ENCODE measurements around the gene MEOX2. TPM values are rescaled to one million over a fixed set of nuclear protein-coding genes. Genes with fewer than 3 reads are reported as not detected.

Gene MEOX2
- 0.78 and 1.2 TPM in 2 replicates for total RNA-seq (2014; rRNA removed; shearing (Covaris generic))

GRCh38 chr7:15686295-15686956 is at the start of gene MEOX2:
MEOX2 (minus strand) TSS chr7:15686683; CDS start chr7:15686402, 281 bp downstream.
- DNase-seq (ENCODE audit: low read depth), result peak; percentile 20

GRCh38 chr7:15729746-15730145 is 43.3 kb upstream of the MEOX2 start:
- no peak for DNase-seq (ENCODE audit: low read depth)

GRCh38 chr7:15725051-15725450 is 38.6 kb upstream of the MEOX2 start:
- DNase-seq (ENCODE audit: low read depth), result no peak

DNA sequence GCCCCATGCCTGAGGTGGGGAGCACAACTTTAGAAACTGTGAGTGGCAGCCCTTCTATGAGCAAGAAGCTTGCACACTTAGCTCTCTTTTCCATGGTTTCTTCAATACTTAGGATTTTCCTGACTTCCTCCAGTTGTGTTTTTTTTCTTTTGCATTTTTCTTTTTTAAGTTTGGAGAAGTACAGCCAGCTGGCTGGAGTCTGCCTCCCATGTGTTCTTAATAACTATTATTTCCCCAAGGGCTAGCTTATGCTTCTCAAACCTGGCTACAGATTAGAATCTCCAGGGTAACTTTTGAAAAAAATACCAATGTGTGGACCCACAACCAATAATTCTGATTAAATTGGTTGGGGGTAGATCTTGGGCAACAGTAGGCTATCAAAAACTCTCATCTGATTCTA is 37.4 kb upstream of the MEOX2 start:
- DNase-seq (ENCODE audit: low read depth), result no peak

DNA sequence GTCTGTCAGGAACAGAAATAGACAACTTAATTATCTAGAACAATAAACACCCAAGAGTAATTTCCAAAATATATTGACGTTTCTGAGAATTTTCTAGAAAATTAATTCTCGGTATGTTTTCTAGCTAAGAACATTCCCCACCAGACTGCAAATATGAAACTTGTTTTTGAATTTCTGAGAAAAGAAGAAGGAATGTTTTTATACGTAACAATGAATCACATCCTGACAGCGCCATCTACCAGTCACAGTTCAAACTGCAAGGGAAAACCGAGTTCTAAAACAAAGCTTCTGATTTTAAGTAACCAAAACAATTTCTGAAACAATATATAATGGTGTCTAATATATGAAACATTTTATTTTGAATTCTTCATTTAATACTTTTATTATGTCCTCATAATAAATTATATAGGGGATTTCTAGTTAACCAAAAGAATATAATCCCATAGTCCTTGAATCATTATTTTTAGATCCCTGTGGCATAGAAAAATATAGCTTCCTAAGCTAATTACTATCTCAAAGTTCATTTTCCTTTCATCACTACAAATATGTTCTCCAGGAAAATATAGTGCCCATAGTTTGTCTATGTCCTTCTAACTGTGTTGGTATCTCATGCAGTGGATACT is 34.5 kb upstream of the MEOX2 start:
- peak; percentile 5 for DNase-seq (ENCODE audit: low read depth)

GRCh38 chr7:15719311-15719710 is 32.8 kb upstream of the MEOX2 start:
- DNase-seq (ENCODE audit: low read depth), result no peak

DNA sequence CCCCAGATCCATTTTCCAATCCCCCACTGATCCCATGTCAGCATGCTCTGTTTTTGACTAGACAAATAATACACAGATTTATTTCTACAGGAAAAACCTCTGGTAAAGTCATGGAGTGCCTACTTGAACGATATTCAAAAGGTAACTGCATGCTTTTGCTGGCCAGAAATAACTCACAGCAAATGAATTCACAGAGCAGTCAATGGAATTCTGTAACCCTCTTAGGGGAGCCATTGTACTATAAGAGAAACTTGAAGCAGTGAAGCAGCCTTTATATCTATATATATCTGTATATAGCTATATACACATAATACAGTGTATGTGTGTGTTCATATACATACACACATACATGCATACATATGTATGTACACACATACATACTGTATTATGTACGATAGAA is 29.0 kb upstream of the MEOX2 start:
- no peak for DNase-seq (ENCODE audit: low read depth)

- DNase-seq (ENCODE audit: low read depth), result no peak
Observed at GRCh38 chr7:15709978-15710377, 23.5 kb upstream of the MEOX2 start.

DNA sequence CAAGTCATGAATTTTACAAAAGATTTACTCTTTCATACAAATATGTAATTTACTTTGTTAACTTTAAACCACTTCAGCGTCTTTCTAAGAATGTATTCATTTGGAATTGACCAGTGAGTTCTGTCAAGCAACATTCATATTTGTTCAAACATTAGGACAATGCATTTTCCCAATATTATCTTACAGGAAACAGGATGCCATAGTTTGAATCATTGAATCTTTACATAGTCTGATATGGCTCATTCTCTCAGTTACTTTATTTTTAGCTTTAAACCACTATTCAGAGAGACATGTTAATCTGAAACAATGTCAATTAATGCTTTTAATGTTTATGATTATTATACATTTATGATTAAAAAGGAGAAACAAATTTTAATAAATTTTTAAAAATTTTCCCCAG is 21.1 kb upstream of the MEOX2 start:
- no peak for DNase-seq (ENCODE audit: low read depth)

DNA sequence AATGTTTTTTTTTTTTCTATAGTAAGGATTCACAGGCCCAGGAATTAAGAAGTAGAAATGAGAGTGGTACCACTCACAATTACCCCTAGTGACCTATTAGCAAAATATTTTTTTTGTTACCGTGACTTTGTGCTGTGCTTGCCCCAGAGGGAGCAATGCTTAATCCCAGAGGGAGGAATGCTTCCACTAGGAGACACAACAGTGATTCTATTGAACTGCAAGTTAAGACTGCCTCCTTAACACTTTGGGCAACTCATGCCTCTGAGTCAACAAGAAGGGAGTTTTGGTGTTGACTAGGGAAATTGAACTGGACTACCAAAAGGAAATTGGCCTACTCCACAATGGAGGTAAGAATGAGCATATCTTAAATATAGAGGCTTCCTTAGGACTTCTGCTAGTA is 17.2 kb upstream of the MEOX2 start:
- no peak for DNase-seq (ENCODE audit: low read depth)

GRCh38 chr7:15692501-15693020 is 6.1 kb upstream of the MEOX2 start:
- peak; percentile 10 for DNase-seq (ENCODE audit: low read depth)

GRCh38 chr7:15688911-15689310 is 2.4 kb upstream of the MEOX2 start:
- no peak for DNase-seq (ENCODE audit: low read depth)

DNA sequence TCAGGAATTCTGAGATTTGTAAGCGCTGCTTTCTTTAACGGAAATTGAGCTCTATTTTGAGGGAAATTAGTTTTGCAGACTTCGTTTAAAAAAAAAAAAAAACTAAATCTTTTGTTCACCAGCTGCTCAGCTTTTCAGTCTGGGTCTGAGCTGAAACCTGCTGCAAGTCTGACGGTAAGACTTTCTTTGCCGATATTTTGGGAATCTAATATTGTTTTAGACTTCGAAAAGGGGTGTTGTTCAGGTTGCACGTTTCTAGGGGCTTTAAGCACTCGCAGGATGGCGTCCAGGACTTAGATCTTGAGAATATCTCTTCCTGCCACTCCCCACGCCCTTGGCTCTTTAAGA is 1.8 kb upstream of the MEOX2 start:
- DNase-seq (ENCODE audit: low read depth), result no peak

- no peak for DNase-seq (ENCODE audit: low read depth)
Observed at GRCh38 chr7:15687546-15688278, 1.2 kb upstream of the MEOX2 start.

DNA sequence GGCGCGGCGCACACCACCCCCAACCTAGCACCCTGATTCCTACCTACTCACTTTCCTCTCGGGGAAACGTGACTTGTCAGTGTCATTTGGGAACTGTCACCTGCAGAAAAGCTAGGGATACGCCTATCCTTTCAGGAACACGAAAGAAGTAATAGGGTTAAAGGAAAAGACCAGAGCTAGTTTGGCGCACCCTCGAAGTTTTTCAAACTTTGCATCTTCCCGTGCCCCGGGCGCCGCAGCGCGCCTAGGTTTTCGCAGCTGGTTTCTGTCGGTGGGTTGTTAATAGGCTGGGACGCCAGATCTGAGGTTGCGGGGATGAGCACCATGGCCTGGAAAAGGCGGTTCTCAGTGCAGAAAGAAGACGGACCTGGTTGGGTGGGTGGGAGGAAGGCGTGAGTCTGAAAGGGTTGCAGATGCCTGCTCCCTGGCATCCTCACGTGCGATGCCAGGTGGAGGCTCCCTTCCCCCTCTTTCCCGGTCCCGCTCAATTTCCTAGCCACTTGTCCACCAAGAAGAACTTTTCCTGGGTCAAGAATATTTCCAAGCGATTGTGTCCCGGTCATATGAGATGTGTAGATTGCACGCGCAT is 568 bp upstream of the MEOX2 start:
- no peak for DNase-seq (ENCODE audit: low read depth)

- peak; percentile 2 for DNase-seq (ENCODE audit: low read depth)
Observed at GRCh38 chr7:15685358-15686294, 857 bp downstream of the MEOX2 start.

- peak; percentile 3 for DNase-seq (ENCODE audit: low read depth)
Observed at GRCh38 chr7:15684871-15685270, 1.6 kb downstream of the MEOX2 start.

- no peak for DNase-seq (ENCODE audit: low read depth)
Observed at GRCh38 chr7:15684111-15684800, 2.2 kb downstream of the MEOX2 start.

- no peak for DNase-seq (ENCODE audit: low read depth)
Observed at GRCh38 chr7:15682751-15683245, 3.7 kb downstream of the MEOX2 start.

- no peak for DNase-seq (ENCODE audit: low read depth)
Observed at GRCh38 chr7:15682111-15682510, 4.4 kb downstream of the MEOX2 start.

DNA sequence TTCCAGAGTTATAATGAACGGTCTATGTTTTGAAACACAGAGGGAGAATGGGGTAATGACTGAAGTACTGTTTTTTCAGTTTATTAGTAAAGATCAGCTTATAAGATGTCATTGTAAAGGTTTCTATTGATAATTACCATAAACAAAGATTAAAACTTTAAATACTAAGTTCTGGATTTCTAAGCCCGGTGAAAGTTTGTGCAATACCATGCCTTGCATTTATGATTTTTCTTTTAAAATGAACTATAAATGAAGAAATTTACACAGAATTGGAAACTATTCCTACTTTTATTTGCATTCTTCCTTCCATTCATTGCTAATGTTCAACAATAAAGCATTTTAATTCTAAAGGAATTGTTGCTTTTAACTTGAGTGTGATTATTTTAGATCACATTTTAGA is 4.9 kb downstream of the MEOX2 start:
- DNase-seq (ENCODE audit: low read depth), result no peak
